KBM-7 (cell line): Measurements from ENCODE around the gene MAML3.
A peak's percentile ranks its signal among the peaks of the same experiment; 100 is the strongest.

Experiments used
- DNase-seq: peaks from one replicate; pipeline ENCODE4 v3.0.0-alpha.2; 2015
- in situ Hi-C: fragments of 300-500 bp; cut with MboI; formaldehyde crosslinking; loops from 2 replicates; pipeline ENCODE4 v1.14.3; 2020; ENCODE audit warnings: low sequenced_read_pairs, low pct_unique_long_range_greater_than_20kb, mixed read lengths

The MAML3 gene

DNA sequence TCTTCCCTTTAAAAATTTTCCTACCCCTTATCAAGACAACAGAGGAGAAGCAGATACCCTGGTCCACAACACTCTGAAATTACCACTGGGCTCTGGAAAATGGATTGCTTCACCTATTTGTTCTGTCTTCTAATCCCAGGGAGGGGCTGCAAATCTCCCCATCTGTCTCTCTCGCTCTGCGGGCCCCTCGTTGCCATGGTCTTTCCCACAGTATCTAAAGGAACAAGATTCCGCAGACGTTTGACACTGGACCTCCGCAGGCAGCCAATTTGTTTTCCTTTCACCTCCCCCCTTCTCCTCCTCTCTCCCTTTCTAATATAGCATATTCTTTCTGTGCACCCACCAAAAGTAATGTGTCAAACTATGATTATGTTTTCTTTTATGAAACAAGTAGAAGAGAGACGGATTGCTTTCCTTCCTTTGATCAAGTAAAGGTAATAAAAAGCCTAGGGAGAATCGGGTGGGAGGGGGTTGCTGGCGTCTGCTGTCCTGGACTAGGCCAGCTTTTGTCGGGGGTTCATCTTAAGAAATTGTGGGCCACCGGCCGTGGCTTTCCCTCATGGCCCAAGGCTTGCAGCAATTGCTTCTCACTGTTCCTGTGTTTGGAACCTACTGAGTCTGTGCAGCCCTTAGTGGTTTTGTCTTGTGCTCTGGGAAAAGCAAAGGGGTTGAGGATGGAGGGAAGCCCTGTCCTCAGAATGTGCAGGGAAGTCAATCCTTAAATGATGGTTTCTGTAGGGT lies 407.4 kb downstream of the MAML3 start:
- DNase-seq, result no peak
- in situ Hi-C loops, result no loop called here

DNA sequence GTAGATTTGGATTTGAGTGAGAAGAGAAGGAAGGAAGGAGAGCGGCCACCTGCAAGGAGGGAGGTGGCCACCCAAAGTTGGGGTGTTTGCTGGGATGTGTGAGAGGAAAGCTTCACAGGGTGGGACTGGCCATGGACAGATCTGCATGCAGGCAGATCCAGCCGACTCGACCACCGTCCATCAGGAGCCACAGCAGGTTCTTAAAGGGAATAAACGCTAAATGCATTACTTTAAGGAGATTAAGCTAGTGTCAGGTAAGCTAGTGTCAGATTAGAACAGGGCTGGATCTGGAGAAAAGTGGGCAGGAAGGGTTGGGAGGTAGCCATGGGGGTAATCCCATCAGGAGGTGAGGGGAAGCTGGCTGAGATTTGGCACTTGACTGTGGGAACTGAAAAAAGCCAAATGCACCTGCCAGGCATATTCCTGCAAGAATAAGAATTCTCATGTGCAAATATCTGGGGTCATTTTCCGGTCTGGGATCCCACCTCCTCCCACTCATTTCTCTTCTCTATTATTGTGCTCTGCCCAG lies 408.8 kb downstream of the MAML3 start:
- in situ Hi-C loops, result no loop called here

GRCh38 chr4:139744232-139744631 lies 409.8 kb downstream of the MAML3 start:
- in situ Hi-C loops, result no loop called here
- DNase-seq, result no peak

More for the DNA sequence above, 408.8 kb downstream of the MAML3 start:
- DNase-seq, result no peak

- in situ Hi-C loops, result no loop called here
- DNase-seq, result no peak
Measured at GRCh38 chr4:139743027-139743426, 411.0 kb downstream of the MAML3 start.

DNA sequence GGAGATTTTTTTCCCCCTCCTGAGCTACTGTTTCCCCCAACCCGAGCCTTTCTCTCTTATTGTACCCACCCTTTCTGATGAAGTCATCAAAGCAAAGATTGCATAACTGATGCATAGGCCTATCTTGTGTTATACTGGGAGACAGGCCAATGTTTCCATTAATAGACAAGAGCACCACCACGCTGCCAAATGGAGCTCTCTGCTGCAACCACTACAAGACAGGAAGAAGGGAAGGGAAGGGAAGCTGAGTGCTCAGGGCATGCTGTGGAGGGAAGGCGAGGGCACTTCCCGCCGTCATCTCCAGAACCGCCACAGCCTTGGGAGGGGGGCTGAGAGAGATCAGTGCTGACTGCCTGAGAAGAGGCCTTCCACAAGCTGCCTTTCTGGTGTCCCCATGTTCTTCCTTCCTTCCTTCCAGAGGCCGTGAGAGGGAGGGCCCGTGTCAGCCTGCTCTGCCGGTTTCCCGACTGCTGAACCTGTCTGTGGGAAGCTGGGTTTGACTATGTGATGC lies 413.4 kb downstream of the MAML3 start:
- peak; percentile 77 for DNase-seq
- in situ Hi-C loops, result no loop called here

DNA sequence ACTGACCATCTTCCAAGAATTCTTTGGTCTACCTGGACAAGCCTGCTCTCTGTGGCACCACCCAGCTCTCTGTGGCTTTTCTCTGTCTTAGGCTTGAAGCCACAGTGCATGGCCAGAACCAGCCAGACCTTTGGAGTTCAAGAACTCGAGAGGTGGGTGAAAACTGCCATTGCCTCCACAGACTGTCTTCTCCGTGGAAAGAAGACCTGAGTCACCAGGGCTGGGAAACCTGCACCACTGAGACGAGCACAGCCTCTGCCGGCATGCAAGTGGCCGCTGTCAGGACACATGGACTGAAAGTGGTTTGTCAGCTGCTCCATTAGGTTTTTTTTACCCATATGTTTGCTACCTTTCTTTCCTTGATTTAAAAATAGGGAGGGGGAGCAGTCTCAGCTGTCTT lies 413.9 kb downstream of the MAML3 start:
- DNase-seq, result no peak
- in situ Hi-C loops, result no loop called here

- no peak for DNase-seq
- in situ Hi-C loops, result no loop called here
Measured at GRCh38 chr4:139738846-139739613, 415.0 kb downstream of the MAML3 start.

- in situ Hi-C loops, result no loop called here
- no peak for DNase-seq
Measured at GRCh38 chr4:139736661-139737060, 417.3 kb downstream of the MAML3 start.

DNA sequence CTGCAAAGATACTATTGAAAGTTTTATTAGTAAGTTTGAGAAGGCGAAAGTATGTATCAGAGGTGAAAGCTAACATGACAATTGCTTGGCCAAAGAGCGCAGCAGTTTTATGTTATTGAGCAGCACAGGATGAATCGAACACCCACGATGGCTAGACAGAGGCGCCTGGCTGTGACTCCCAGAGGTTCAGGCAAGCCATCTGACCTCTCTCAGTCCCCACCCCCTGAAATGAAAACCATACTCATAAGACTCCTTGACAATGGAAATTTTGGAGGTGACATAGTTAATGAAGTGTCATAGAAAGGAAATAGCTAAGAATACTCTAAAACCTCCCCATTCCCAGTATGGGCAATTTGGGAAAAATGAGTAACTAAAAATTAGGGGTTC lies 417.7 kb downstream of the MAML3 start:
- in situ Hi-C loops, result no loop called here
- DNase-seq, result no peak

GRCh38 chr4:139735381-139736273 lies 418.4 kb downstream of the MAML3 start:
- DNase-seq, result no peak
- in situ Hi-C loops, result no loop called here

GRCh38 chr4:139734875-139735380 lies 419.1 kb downstream of the MAML3 start:
- no peak for DNase-seq
- in situ Hi-C loops, result no loop called here

GRCh38 chr4:139734201-139734874 lies 419.6 kb downstream of the MAML3 start:
- in situ Hi-C loops, result no loop called here
- DNase-seq, result no peak

DNA sequence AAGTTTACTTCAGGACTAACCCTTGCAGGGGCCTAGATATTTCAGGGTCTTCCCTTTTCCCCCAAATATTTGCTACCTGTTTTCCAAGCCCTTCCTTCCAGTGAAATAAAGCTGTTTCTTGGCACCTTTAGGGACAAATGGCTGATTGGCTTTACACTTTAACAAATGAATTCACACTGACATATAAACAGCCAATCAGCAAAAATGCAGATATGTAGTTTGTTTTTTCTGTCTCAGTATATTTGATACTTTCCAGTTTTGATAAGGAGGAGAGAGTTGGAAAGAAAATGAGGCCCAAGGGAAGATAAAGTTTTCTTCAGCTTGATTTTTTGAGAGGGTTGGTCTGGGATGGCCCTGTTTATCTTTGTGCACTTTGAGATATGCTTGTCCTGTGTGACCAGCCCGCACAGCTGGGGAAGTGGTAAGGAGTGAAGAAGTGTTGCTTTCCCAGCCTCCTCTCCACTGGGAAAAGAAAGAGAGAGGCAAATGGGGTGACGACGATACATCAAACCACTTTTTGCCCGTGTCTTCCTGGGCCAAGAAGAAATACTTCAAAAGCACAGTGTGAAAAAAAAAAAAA lies 420.9 kb downstream of the MAML3 start:
- no peak for DNase-seq
- in situ Hi-C loops, result no loop called here

- no peak for DNase-seq
- in situ Hi-C loops, result no loop called here
Measured at GRCh38 chr4:139728840-139729239, 425.1 kb downstream of the MAML3 start.

- no peak for DNase-seq
- in situ Hi-C loops, result no loop called here
Measured at GRCh38 chr4:139728146-139728545, 425.8 kb downstream of the MAML3 start.

GRCh38 chr4:139726615-139727014 lies 427.4 kb downstream of the MAML3 start:
- in situ Hi-C loops, result no loop called here
- DNase-seq, result no peak

GRCh38 chr4:139725236-139725635 lies 428.7 kb downstream of the MAML3 start:
- in situ Hi-C loops, result no loop called here
- DNase-seq, result no peak

DNA sequence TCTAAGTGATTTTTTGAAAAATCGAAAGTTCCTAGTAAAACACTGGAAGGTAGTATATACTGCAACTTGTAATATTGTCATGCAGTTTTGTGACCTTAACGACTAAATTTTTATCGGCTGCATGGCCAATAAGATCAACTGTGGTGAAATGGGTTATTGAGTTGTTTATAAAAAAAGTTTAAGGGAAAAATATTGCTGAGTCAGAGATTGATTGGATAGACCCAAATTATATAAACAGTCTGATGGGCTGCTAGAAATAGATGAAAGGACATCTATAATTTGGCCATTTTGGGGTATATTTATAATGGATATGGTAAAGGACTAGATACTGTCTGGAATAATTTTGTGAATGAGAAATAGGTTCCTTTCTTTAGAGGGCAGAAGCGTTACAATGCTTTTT lies 432.2 kb downstream of the MAML3 start:
- DNase-seq, result no peak
- in situ Hi-C loops, result no loop called here
